ENCODE results near the gene EIF4E2. TPM values are rescaled to one million over a fixed set of nuclear protein-coding genes. Genes with fewer than 3 reads are reported as not detected.

Gene EIF4E2
- 10 to 100 TPM; 24.1 to 96.4 (median 57.2) TPM for total RNA-seq

DNA sequence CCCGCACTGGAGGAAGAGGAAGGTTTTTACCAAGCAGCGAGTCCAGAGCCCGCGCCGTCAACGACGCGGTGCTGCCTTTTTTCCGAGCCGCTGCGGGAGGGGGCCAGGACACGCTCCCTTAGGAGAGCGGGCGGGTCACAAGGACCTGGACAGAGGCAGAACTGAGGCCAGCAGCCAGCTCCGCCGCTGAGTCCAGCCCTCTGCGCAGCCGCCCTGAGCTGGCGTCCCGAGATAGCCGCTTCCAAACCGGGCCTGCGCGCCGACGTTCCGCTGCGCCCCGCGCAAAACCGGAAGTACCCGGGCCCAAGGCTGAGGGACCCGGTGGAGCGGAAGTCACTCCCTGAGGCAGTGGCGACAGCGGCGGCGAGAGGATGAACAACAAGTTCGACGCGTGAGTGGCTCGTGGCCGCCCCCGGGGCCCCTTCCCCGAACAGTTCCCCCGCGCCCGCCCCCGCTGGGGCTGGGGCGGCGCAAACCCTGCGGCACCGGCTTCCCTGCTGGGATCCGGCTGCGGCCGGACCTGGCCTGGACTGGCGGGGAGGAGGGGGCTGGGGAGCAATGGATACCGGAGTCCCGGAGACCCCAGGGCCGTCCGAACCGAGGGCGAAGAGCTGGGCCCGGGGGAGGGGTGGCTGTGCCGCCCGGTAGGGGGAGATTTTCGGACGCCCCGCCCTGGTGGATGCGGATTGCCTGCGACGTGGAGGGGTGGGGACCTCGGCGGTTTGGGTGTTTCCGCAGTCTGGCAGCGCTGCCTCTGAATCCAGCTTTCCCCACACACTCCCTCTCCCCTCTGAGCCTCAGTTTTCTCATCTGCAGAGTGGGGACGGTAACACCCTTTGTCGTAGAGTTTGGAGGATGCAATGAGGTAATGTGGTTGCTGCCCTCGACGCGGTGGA lies at the start of gene EIF4E2, which contains the start of gene TIGD1:
Gene EIF4E2, plus strand, starts transcription at position 336 of the 896 bp plus-strand sequence. Its CDS starts 36 bp downstream, at position 372.
Gene TIGD1, minus strand, starts transcription at position 204 of the 896 bp plus-strand sequence. CDS start 675 bp downstream, outside the sequence.
- H3K4me3 ChIP-seq, result peak within 1 kb of the TSS; percentile 71 to 97 (median 86)
- ATAC-seq (ENCODE audit: low FRiP score in 2 of 2), result peak; percentile 97 to 98
- peaks cover 0 to 19% (median 3%) of the 10 kb centered on the region in 4 donors for H3K36me3 ChIP-seq
- TF ChIP-seq POLR2A (IDR thresholded peaks at IDR 0.05) (peak in 3 of 4 donors; percentile 55 to 87 (median 73)), EP300 (IDR thresholded peaks at IDR 0.05) (peak in 1 of 4 donors; percentile 49), POLR2AphosphoS5 (IDR thresholded peaks at IDR 0.05) (peak; percentile 72 to 90)
- TF ChIP-seq, protein P1, sequence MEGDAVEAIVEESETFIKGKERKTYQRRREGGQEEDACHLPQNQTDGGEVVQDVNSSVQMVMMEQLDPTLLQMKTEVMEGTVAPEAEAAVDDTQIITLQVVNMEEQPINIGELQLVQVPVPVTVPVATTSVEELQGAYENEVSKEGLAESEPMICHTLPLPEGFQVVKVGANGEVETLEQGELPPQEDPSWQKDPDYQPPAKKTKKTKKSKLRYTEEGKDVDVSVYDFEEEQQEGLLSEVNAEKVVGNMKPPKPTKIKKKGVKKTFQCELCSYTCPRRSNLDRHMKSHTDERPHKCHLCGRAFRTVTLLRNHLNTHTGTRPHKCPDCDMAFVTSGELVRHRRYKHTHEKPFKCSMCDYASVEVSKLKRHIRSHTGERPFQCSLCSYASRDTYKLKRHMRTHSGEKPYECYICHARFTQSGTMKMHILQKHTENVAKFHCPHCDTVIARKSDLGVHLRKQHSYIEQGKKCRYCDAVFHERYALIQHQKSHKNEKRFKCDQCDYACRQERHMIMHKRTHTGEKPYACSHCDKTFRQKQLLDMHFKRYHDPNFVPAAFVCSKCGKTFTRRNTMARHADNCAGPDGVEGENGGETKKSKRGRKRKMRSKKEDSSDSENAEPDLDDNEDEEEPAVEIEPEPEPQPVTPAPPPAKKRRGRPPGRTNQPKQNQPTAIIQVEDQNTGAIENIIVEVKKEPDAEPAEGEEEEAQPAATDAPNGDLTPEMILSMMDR (IDR thresholded peaks at IDR 0.05), result peak; percentile 22 to 74 (median 60)
- no peaks in the 10 kb centered on the region for H3K27me3 ChIP-seq
- 0% methylated on average over 9 to 47 of the region's 81 CpGs for WGBS, 2 donors
- peak; percentile 95 to 98 for DNase-seq
- H3K4me1 ChIP-seq, result peaks cover 28 to 56% (median 44%) of the 10 kb centered on the region in 4 donors
- peaks cover 0 to 5% (median 0%) of the 10 kb centered on the region in 4 donors for H3K9me3 ChIP-seq
- H3K27ac ChIP-seq, result peak within 1 kb of the TSS; percentile 93 to 99 (median 98)

GRCh38 chr2:232501331-232501771 lies 49.1 kb upstream of the EIF4E2 start:
- Histone ChIP-seq H3K27ac (no peak overlapping the region), H3K27me3 (peaks cover 0 to 27% (median 17%) of the 10 kb centered on the region in 4 donors), H3K9me3 (no peaks in the 10 kb centered on the region), H3K4me3 (no peak overlapping the region), H3K36me3 (no peaks in the 10 kb centered on the region), H3K4me1 (peaks cover 8 to 18% (median 15%) of the 10 kb centered on the region in 4 donors)
- WGBS, 2 donors, result 68 to 78% methylated on average over 9 of the region's 9 CpGs
- TF ChIP-seq, protein P1 (IDR thresholded peaks at IDR 0.05), result no peak
- no peak for TF ChIP-seq POLR2A (IDR thresholded peaks at IDR 0.05)
- TF ChIP-seq EP300 (IDR thresholded peaks at IDR 0.05), result no peak
- TF ChIP-seq POLR2AphosphoS5 (IDR thresholded peaks at IDR 0.05), result no peak
- DNase-seq, result no peak
- ATAC-seq (ENCODE audit: low FRiP score in 2 of 2), result no peak

DNA sequence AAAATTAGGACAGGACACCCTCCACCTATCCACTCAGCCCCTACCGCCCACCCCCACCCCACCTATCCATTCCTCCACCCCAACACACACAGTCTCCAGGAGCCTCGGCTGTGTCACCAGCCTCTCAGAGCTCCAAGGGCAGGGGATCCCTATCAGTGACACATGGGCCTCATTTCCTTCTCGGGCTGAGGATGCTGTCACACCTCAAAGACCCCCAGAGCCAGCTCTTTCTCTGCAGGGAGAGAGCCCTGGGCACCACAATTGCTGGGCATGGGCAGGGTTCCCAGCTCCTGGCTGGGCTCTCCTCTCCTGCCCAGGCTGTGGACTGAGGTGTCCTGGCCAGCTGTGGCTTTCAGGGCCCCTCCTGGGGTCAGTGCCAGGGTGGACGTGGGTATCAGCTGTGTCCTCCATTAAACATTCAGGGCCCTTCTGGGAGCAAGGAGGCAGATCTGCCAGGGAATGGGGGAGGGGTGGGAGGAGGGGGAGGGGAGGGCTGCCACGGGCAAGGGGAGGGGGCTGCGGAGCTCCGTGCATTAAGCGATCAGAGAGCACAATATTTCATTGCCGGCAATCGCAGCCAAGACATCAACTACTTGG lies 48.6 kb upstream of the EIF4E2 start:
- 41 to 44% methylated on average over 8 to 10 of the region's 10 CpGs for WGBS, 2 donors
- Histone ChIP-seq H3K4me3 (no peak overlapping the region), H3K36me3 (no peaks in the 10 kb centered on the region), H3K27ac (no peak overlapping the region), H3K9me3 (no peaks in the 10 kb centered on the region), H3K4me1 (peaks cover 8 to 18% (median 15%) of the 10 kb centered on the region in 4 donors), H3K27me3 (peaks cover 0 to 27% (median 17%) of the 10 kb centered on the region in 4 donors)
- no peak for DNase-seq
- ATAC-seq (ENCODE audit: low FRiP score in 2 of 2), result no peak
- TF ChIP-seq POLR2AphosphoS5 (IDR thresholded peaks at IDR 0.05) (no peak), EP300 (IDR thresholded peaks at IDR 0.05) (no peak), POLR2A (IDR thresholded peaks at IDR 0.05) (no peak)
- TF ChIP-seq, protein P1 (IDR thresholded peaks at IDR 0.05), result no peak

DNA sequence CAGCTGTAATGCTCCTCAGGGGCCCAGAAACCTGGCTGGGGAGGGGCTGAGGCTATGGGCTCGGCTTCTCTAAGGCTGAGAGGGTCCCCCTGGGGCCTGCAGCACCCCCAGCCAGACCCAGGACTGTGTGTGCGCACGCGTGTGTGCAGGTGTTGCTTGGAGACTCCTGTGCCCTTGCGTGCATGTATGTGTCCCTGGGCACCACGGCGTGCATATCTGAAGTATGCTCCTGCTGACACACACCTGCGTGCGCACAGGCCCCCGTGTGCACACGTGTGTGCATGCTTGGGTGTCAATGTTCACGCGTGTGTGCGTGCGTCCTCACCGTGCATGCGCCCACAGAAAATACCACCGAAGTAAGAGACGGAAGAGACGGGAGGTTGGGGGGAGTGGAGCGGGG lies 48.0 kb upstream of the EIF4E2 start:
- WGBS, 2 donors, result 13 to 28% methylated on average over 8 to 17 of the region's 21 CpGs
- H3K4me3 ChIP-seq, result peak overlapping the region in 2 of 4 donors; percentile 44 to 46
- H3K9me3 ChIP-seq, result no peaks in the 10 kb centered on the region
- H3K36me3 ChIP-seq, result no peaks in the 10 kb centered on the region
- H3K27ac ChIP-seq, result no peak overlapping the region
- H3K27me3 ChIP-seq, result peaks cover 0 to 27% (median 17%) of the 10 kb centered on the region in 4 donors
- no peak for TF ChIP-seq POLR2AphosphoS5 (IDR thresholded peaks at IDR 0.05)
- TF ChIP-seq, protein P1 (IDR thresholded peaks at IDR 0.05), result no peak
- TF ChIP-seq POLR2A (IDR thresholded peaks at IDR 0.05), result no peak
- no peak for TF ChIP-seq EP300 (IDR thresholded peaks at IDR 0.05)
- no peak for ATAC-seq (ENCODE audit: low FRiP score in 2 of 2)
- DNase-seq, result no peak
- H3K4me1 ChIP-seq, result peaks cover 8 to 18% (median 15%) of the 10 kb centered on the region in 4 donors

Data from upper lobe of left lung (tissue), 6 donors.